ENCODE data around the gene NKX1-2.

NKX1-2 gene

GRCh38 chr10:124474514-124475070 lies 24.8 kb upstream of the NKX1-2 start:
- WGBS, 2 experiments (ENCODE audit: insufficient coverage in 2 of 2): 78 to 79% methylated on average over 6 of the region's 9 CpGs
- H3K4me1 ChIP-seq (ENCODE audit: control insufficient read depth, insufficient read depth, low read length, poor library complexity, severe bottlenecking): peaks cover 9% of the 10 kb centered on the region
- no peaks in the 10 kb centered on the region for H3K36me3 ChIP-seq (ENCODE audit: control insufficient read depth, insufficient read depth, low read length)
- H3K27ac ChIP-seq (ENCODE audit: low read depth, low read length, severe bottlenecking): no peak overlapping the region
- H3K4me3 ChIP-seq (ENCODE audit: extremely low read depth, insufficient read depth, low read length, poor library complexity, severe bottlenecking): no peak overlapping the region
- H3K9me3 ChIP-seq (ENCODE audit: control insufficient read depth, low read length): no peaks in the 10 kb centered on the region

GRCh38 chr10:124473070-124473469 lies 23.2 kb upstream of the NKX1-2 start:
- Histone ChIP-seq H3K4me1 (ENCODE audit: control insufficient read depth, insufficient read depth, low read length, poor library complexity, severe bottlenecking) (peaks cover 8% of the 10 kb centered on the region), H3K4me3 (ENCODE audit: extremely low read depth, insufficient read depth, low read length, poor library complexity, severe bottlenecking) (no peak overlapping the region), H3K27ac (ENCODE audit: low read depth, low read length, severe bottlenecking) (no peak overlapping the region), H3K9me3 (ENCODE audit: control insufficient read depth, low read length) (no peaks in the 10 kb centered on the region), H3K36me3 (ENCODE audit: control insufficient read depth, insufficient read depth, low read length) (no peaks in the 10 kb centered on the region)
- WGBS, 2 experiments (ENCODE audit: insufficient coverage in 2 of 2): 79 to 81% methylated on average over 2 to 3 of the region's 3 CpGs

GRCh38 chr10:124472071-124472470 lies 22.2 kb upstream of the NKX1-2 start:
- Histone ChIP-seq H3K4me3 (ENCODE audit: extremely low read depth, insufficient read depth, low read length, poor library complexity, severe bottlenecking) (no peak overlapping the region), H3K36me3 (ENCODE audit: control insufficient read depth, insufficient read depth, low read length) (no peaks in the 10 kb centered on the region), H3K9me3 (ENCODE audit: control insufficient read depth, low read length) (no peaks in the 10 kb centered on the region), H3K4me1 (ENCODE audit: control insufficient read depth, insufficient read depth, low read length, poor library complexity, severe bottlenecking) (no peaks in the 10 kb centered on the region), H3K27ac (ENCODE audit: low read depth, low read length, severe bottlenecking) (no peak overlapping the region)
- 92 to 100% methylated on average over 3 to 5 of the region's 6 CpGs for WGBS, 2 experiments (ENCODE audit: insufficient coverage in 2 of 2)

- Histone ChIP-seq H3K4me1 (ENCODE audit: control insufficient read depth, insufficient read depth, low read length, poor library complexity, severe bottlenecking) (no peaks in the 10 kb centered on the region), H3K4me3 (ENCODE audit: extremely low read depth, insufficient read depth, low read length, poor library complexity, severe bottlenecking) (no peak overlapping the region), H3K27ac (ENCODE audit: low read depth, low read length, severe bottlenecking) (no peak overlapping the region), H3K36me3 (ENCODE audit: control insufficient read depth, insufficient read depth, low read length) (no peaks in the 10 kb centered on the region), H3K9me3 (ENCODE audit: control insufficient read depth, low read length) (no peaks in the 10 kb centered on the region)
- 79 to 88% methylated on average over 8 to 12 of the region's 13 CpGs for WGBS, 2 experiments (ENCODE audit: insufficient coverage in 2 of 2)
Observed at GRCh38 chr10:124470544-124471434, 21.0 kb upstream of the NKX1-2 start.

GRCh38 chr10:124469956-124470484 lies 20.2 kb upstream of the NKX1-2 start:
- Histone ChIP-seq H3K27ac (ENCODE audit: low read depth, low read length, severe bottlenecking) (no peak overlapping the region), H3K4me1 (ENCODE audit: control insufficient read depth, insufficient read depth, low read length, poor library complexity, severe bottlenecking) (peaks cover 3% of the 10 kb centered on the region), H3K9me3 (ENCODE audit: control insufficient read depth, low read length) (no peaks in the 10 kb centered on the region), H3K4me3 (ENCODE audit: extremely low read depth, insufficient read depth, low read length, poor library complexity, severe bottlenecking) (no peak overlapping the region), H3K36me3 (ENCODE audit: control insufficient read depth, insufficient read depth, low read length) (no peaks in the 10 kb centered on the region)
- WGBS, 2 experiments (ENCODE audit: insufficient coverage in 2 of 2): 43 to 49% methylated on average over 15 to 19 of the region's 20 CpGs

- H3K27ac ChIP-seq (ENCODE audit: low read depth, low read length, severe bottlenecking): no peak overlapping the region
- WGBS, 2 experiments (ENCODE audit: insufficient coverage in 2 of 2): 85 to 86% methylated on average over 11 to 13 of the region's 13 CpGs
Observed at GRCh38 chr10:124468624-124469023, 18.8 kb upstream of the NKX1-2 start.

GRCh38 chr10:124467165-124467564 lies 17.3 kb upstream of the NKX1-2 start:
- Histone ChIP-seq H3K4me3 (ENCODE audit: extremely low read depth, insufficient read depth, low read length, poor library complexity, severe bottlenecking) (no peak overlapping the region), H3K27ac (ENCODE audit: low read depth, low read length, severe bottlenecking) (no peak overlapping the region)
- WGBS, 2 experiments (ENCODE audit: insufficient coverage in 2 of 2): 83 to 90% methylated on average over 2 to 3 of the region's 4 CpGs

More at GRCh38 chr10:124468624-124469023, 18.8 kb upstream of the NKX1-2 start:
- Histone ChIP-seq H3K36me3 (ENCODE audit: control insufficient read depth, insufficient read depth, low read length) (no peaks in the 10 kb centered on the region), H3K4me3 (ENCODE audit: extremely low read depth, insufficient read depth, low read length, poor library complexity, severe bottlenecking) (no peak overlapping the region), H3K4me1 (ENCODE audit: control insufficient read depth, insufficient read depth, low read length, poor library complexity, severe bottlenecking) (peaks cover 5% of the 10 kb centered on the region), H3K9me3 (ENCODE audit: control insufficient read depth, low read length) (no peaks in the 10 kb centered on the region)

GRCh38 chr10:124465777-124466488 lies 16.1 kb upstream of the NKX1-2 start:
- H3K36me3 ChIP-seq (ENCODE audit: control insufficient read depth, insufficient read depth, low read length): no peaks in the 10 kb centered on the region
- H3K9me3 ChIP-seq (ENCODE audit: control insufficient read depth, low read length): no peaks in the 10 kb centered on the region
- 54 to 57% methylated on average over 9 of the region's 9 CpGs for WGBS, 2 experiments (ENCODE audit: insufficient coverage in 2 of 2)
- no peak overlapping the region for H3K27ac ChIP-seq (ENCODE audit: low read depth, low read length, severe bottlenecking)
- peaks cover 5% of the 10 kb centered on the region for H3K4me1 ChIP-seq (ENCODE audit: control insufficient read depth, insufficient read depth, low read length, poor library complexity, severe bottlenecking)
- no peak overlapping the region for H3K4me3 ChIP-seq (ENCODE audit: extremely low read depth, insufficient read depth, low read length, poor library complexity, severe bottlenecking)

More at GRCh38 chr10:124467165-124467564, 17.3 kb upstream of the NKX1-2 start:
- H3K4me1 ChIP-seq (ENCODE audit: control insufficient read depth, insufficient read depth, low read length, poor library complexity, severe bottlenecking): peaks cover 5% of the 10 kb centered on the region
- H3K36me3 ChIP-seq (ENCODE audit: control insufficient read depth, insufficient read depth, low read length): no peaks in the 10 kb centered on the region
- H3K9me3 ChIP-seq (ENCODE audit: control insufficient read depth, low read length): no peaks in the 10 kb centered on the region

- no peak overlapping the region for H3K27ac ChIP-seq (ENCODE audit: low read depth, low read length, severe bottlenecking)
- no peaks in the 10 kb centered on the region for H3K36me3 ChIP-seq (ENCODE audit: control insufficient read depth, insufficient read depth, low read length)
- WGBS, 2 experiments (ENCODE audit: insufficient coverage in 2 of 2): 70 to 81% methylated on average over 17 of the region's 17 CpGs
- no peak overlapping the region for H3K4me3 ChIP-seq (ENCODE audit: extremely low read depth, insufficient read depth, low read length, poor library complexity, severe bottlenecking)
- H3K9me3 ChIP-seq (ENCODE audit: control insufficient read depth, low read length): no peaks in the 10 kb centered on the region
- peaks cover 5% of the 10 kb centered on the region for H3K4me1 ChIP-seq (ENCODE audit: control insufficient read depth, insufficient read depth, low read length, poor library complexity, severe bottlenecking)
Observed at GRCh38 chr10:124465003-124465776, 15.4 kb upstream of the NKX1-2 start.

All from mesodermal cell (in vitro differentiated cells).